ENCODE measurements around the gene ELMO3. TPM values are rescaled to one million over a fixed set of nuclear protein-coding genes. Genes with fewer than 3 reads are reported as not detected.

Gene ELMO3
- 0.59 and 0.84 TPM in 2 replicates for total RNA-seq

GRCh38 chr16:67199011-67199807 is at the start of gene ELMO3:
TSS of gene ELMO3 (plus strand) at chr16:67199131. CDS start at chr16:67199327, 196 bp downstream.

GRCh38 chr16:67150833-67151396 is 48.0 kb upstream of the ELMO3 start, which contains the start of gene B3GNT9:
TSS of gene B3GNT9 (minus strand) at chr16:67150998. CDS start at chr16:67150485, 513 bp downstream.

GRCh38 chr16:67164599-67165061 is 34.3 kb upstream of the ELMO3 start, which contains the start of gene HSF4:
TSS of gene HSF4 (plus strand) at chr16:67164745. CDS start at chr16:67164812, 67 bp downstream.

GRCh38 chr16:67170168-67170948 is 28.6 kb upstream of the ELMO3 start, which contains the start of gene NOL3:
TSS of gene NOL3 (plus strand) at chr16:67170538.

GRCh38 chr16:67183627-67184452 is 15.1 kb upstream of the ELMO3 start, which contains the start of gene MATCAP1:
TSS of gene MATCAP1 (minus strand) at chr16:67183963. CDS start at chr16:67180610, 3,353 bp downstream.

GRCh38 chr16:67190041-67190440 is 8.9 kb upstream of the ELMO3 start, which contains the start of gene EXOC3L1:
TSS of gene EXOC3L1 (minus strand) at chr16:67190136. CDS start at chr16:67189676, 460 bp downstream.

GRCh38 chr16:67191995-67192681 is 6.8 kb upstream of the ELMO3 start, which contains the start of gene E2F4:
TSS of gene E2F4 (plus strand) at chr16:67192155. CDS start at chr16:67192228, 73 bp downstream.

GRCh38 chr16:67226804-67227566 is 28.1 kb downstream of the ELMO3 start, which contains the start of gene TMEM208:
TSS of gene TMEM208 (plus strand) at chr16:67227130. CDS start at chr16:67227219, 89 bp downstream.

GRCh38 chr16:67247192-67248072 is 48.5 kb downstream of the ELMO3 start, which contains the start of gene FHOD1:
TSS of gene FHOD1 (minus strand) at chr16:67247481. CDS start at chr16:67247410, 71 bp downstream.

GRCh38 chr16:67248401-67249177 is 49.7 kb downstream of the ELMO3 start, which contains the start of gene SLC9A5:
TSS of gene SLC9A5 (plus strand) at chr16:67248979. CDS start at chr16:67249015, 36 bp downstream.

Other genes starting within 250 kb of the ELMO3 start
- gene CES3, start 237.9 kb upstream of the ELMO3 start, total RNA-seq: 0.15 and 0.17 TPM in 2 replicates
- 0.34 and 0.45 TPM in 2 replicates for gene CES4A, start 210.5 kb upstream of the ELMO3 start, total RNA-seq
- 35.4 and 45.1 TPM in 2 replicates for gene CBFB, start 170.0 kb upstream of the ELMO3 start, total RNA-seq
- gene PHAF1, start 89.2 kb upstream of the ELMO3 start, total RNA-seq: 9.8 and 13.7 TPM in 2 replicates
- gene B3GNT9, start 48.1 kb upstream of the ELMO3 start, total RNA-seq: 24.1 and 25.1 TPM in 2 replicates
- 13.5 and 15.1 TPM in 2 replicates for gene TRADD, start 39.2 kb upstream of the ELMO3 start, total RNA-seq
- gene FBXL8, start 39.2 kb upstream of the ELMO3 start, total RNA-seq: 9.6 and 10.1 TPM in 2 replicates
- gene HSF4, start 34.4 kb upstream of the ELMO3 start, total RNA-seq: 1.3 and 2.4 TPM in 2 replicates
- gene NOL3, start 28.6 kb upstream of the ELMO3 start, total RNA-seq: 13.1 and 14.5 TPM in 2 replicates
- gene MATCAP1, start 15.2 kb upstream of the ELMO3 start, total RNA-seq: 8.4 and 9.1 TPM in 2 replicates
- gene EXOC3L1, start 9.0 kb upstream of the ELMO3 start, total RNA-seq: not detected in 2 replicates
- 84.7 and 90.4 TPM in 2 replicates for gene E2F4, start 7.0 kb upstream of the ELMO3 start, total RNA-seq
- gene TMEM208, start 28.0 kb downstream of the ELMO3 start, total RNA-seq: 56.8 and 61.5 TPM in 2 replicates
- 21.7 and 23.0 TPM in 2 replicates for gene FHOD1, start 48.4 kb downstream of the ELMO3 start, total RNA-seq
- gene SLC9A5, start 49.8 kb downstream of the ELMO3 start, total RNA-seq: 0.89 and 1.3 TPM in 2 replicates
- 20.4 and 26.4 TPM in 2 replicates for gene PLEKHG4, start 80.4 kb downstream of the ELMO3 start, total RNA-seq
- gene KCTD19, start 127.6 kb downstream of the ELMO3 start, total RNA-seq: not detected in 2 replicates
- gene LRRC36, start 127.7 kb downstream of the ELMO3 start, total RNA-seq: under 0.01 TPM in 1 of 2 replicates, not detected in the other
- gene TPPP3, start 194.4 kb downstream of the ELMO3 start, total RNA-seq: 0.15 and 0.34 TPM in 2 replicates
- gene ZDHHC1, start 217.3 kb downstream of the ELMO3 start, total RNA-seq: 4.6 and 7.9 TPM in 2 replicates
- not detected in 2 replicates for gene HSD11B2, start 232.0 kb downstream of the ELMO3 start, total RNA-seq